Osteoblast (primary cell): ENCODE data around the gene PVR. TPM values are rescaled to one million over a fixed set of nuclear protein-coding genes. Genes with fewer than 3 reads are reported as not detected.
A peak's percentile ranks its signal among the peaks of the same experiment; 100 is the strongest.

ENCODE experiments used
- DNase-seq: peaks from one replicate; pipeline ENCODE4 v3.0.0; 2011; ENCODE audit warnings: low spot score, mixed read lengths; ENCODE audit not compliant: insufficient read length; ENCODE audit errors: missing footprints
- H2AFZ ChIP-seq: 2 replicates; pipeline ENCODE4 v1.6.0; 2011; ENCODE audit warnings: mild to moderate bottlenecking, low read length
- H3K27ac ChIP-seq: 2 replicates; pipeline ENCODE4 v1.5.1; 2011; ENCODE audit warnings: mild to moderate bottlenecking, low read depth, low read length, moderate library complexity
- H3K27me3 ChIP-seq: 2 replicates; pipeline ENCODE4 v1.6.0; 2012; ENCODE audit warnings: mild to moderate bottlenecking, control low read depth, inconsistent platforms, low read length, moderate library complexity; ENCODE audit not compliant: insufficient read depth
- H3K36me3 ChIP-seq: 2 replicates; pipeline ENCODE4 v1.5.1; 2011; ENCODE audit warnings: mild to moderate bottlenecking, low read length, control low read depth, moderate library complexity; ENCODE audit not compliant: insufficient read depth
- H3K4me1 ChIP-seq: 2 replicates; pipeline ENCODE4 v1.5.1; 2011; ENCODE audit warnings: mild to moderate bottlenecking, low read length, control low read depth, moderate library complexity; ENCODE audit not compliant: insufficient read depth
- H3K4me2 ChIP-seq: 2 replicates; pipeline ENCODE4 v1.6.0; 2011; ENCODE audit warnings: mild to moderate bottlenecking, low read length; ENCODE audit not compliant: insufficient read depth
- H3K4me3 ChIP-seq: fragments of 200-600 bp; sonication (generic); 3 replicates; pipeline ENCODE4 v1.5.1; 2012; ENCODE audit warnings: mild to moderate bottlenecking, low read length, inconsistent platforms; ENCODE audit not compliant: insufficient read depth
- H3K79me2 ChIP-seq: 2 replicates; pipeline ENCODE4 v1.6.0; 2012; ENCODE audit warnings: mild to moderate bottlenecking, low read length, control low read depth, inconsistent platforms; ENCODE audit not compliant: insufficient read depth
- H3K9me3 ChIP-seq: 2 replicates; pipeline ENCODE4 v1.5.1; 2011; ENCODE audit warnings: low read depth, low read length, control low read depth
- H4K20me1 ChIP-seq: 2 replicates; pipeline ENCODE4 v1.6.0; 2012; ENCODE audit warnings: mild to moderate bottlenecking, low read length, control low read depth; ENCODE audit not compliant: insufficient read depth
- CTCF ChIP-seq: IDR thresholded peaks from 2 replicates; pipeline ENCODE4 v1.5.1; 2011; ENCODE audit warnings: mild to moderate bottlenecking, low read depth, low read length, moderate library complexity; ENCODE audit errors: extremely low read depth
- total RNA-seq: library from RNA; depleted of rRNA; stranded (reverse); fragments of >200 nt; gene quantifications from 2 replicates; pipeline ENCODE4 v1.2.3, GENCODE V29; 2012

Gene PVR
- total RNA-seq, 1 donor: 53.6 TPM

GRCh38 chr19:44634785-44635184 is 8.9 kb upstream of the PVR start:
- Histone ChIP-seq H3K36me3 (no peaks in the 10 kb centered on the region), H3K4me2 (no peak overlapping the region), H4K20me1 (no peaks in the 10 kb centered on the region), H3K4me3 (no peak overlapping the region), H3K9me3 (no peaks in the 10 kb centered on the region), H3K27ac (peak overlapping the region; percentile 87), H3K79me2 (no peaks in the 10 kb centered on the region), H3K4me1 (peaks cover 24% of the 10 kb centered on the region), H3K27me3 (no peaks in the 10 kb centered on the region), H2AFZ (no peak overlapping the region)
- DNase-seq: no peak
- TF ChIP-seq CTCF: no peak

GRCh38 chr19:44635581-44636438 is 7.9 kb upstream of the PVR start:
- peak overlapping the region; percentile 65 for H3K4me2 ChIP-seq
- TF ChIP-seq CTCF: no peak

GRCh38 chr19:44636439-44637389 is 7.0 kb upstream of the PVR start:
- H4K20me1 ChIP-seq: no peaks in the 10 kb centered on the region
- no peak for TF ChIP-seq CTCF
- no peaks in the 10 kb centered on the region for H3K9me3 ChIP-seq
- no peaks in the 10 kb centered on the region for H3K79me2 ChIP-seq
- peak overlapping the region; percentile 65 for H3K4me2 ChIP-seq
- no peak for DNase-seq
- H3K4me3 ChIP-seq: no peak overlapping the region
- peak overlapping the region; percentile 87 for H3K27ac ChIP-seq
- H3K27me3 ChIP-seq: no peaks in the 10 kb centered on the region
- H2AFZ ChIP-seq: no peak overlapping the region
- H3K4me1 ChIP-seq: peaks cover 35% of the 10 kb centered on the region
- no peaks in the 10 kb centered on the region for H3K36me3 ChIP-seq

More at GRCh38 chr19:44635581-44636438, 7.9 kb upstream of the PVR start:
- Histone ChIP-seq H3K36me3 (no peaks in the 10 kb centered on the region), H2AFZ (peak overlapping the region; percentile 73), H3K27me3 (no peaks in the 10 kb centered on the region), H3K79me2 (no peaks in the 10 kb centered on the region), H3K4me3 (peak overlapping the region; percentile 36), H3K4me1 (peaks cover 26% of the 10 kb centered on the region), H3K27ac (peak overlapping the region; percentile 87), H3K9me3 (no peaks in the 10 kb centered on the region), H4K20me1 (no peaks in the 10 kb centered on the region)
- DNase-seq: peak; percentile 81
